HL-60 (cell line): ENCODE results near the gene ATXN8OS.

Experiments used
- POLR2AphosphoS5 ChIP-seq: IDR thresholded peaks from 2 replicates; pipeline ENCODE4 v1.6.1; 2012; ENCODE audit warnings: low read depth
- SPI1 ChIP-seq: IDR thresholded peaks from 2 replicates; pipeline ENCODE4 v1.6.1; 2012; ENCODE audit warnings: low read depth, mild to moderate bottlenecking, borderline replicate concordance
- TF ChIP-seq, protein P1 (sequence below): IDR thresholded peaks from 2 replicates; pipeline ENCODE4 v1.6.1; 2012; ENCODE audit warnings: low read depth; ENCODE audit not compliant: insufficient replicate concordance

DNA sequence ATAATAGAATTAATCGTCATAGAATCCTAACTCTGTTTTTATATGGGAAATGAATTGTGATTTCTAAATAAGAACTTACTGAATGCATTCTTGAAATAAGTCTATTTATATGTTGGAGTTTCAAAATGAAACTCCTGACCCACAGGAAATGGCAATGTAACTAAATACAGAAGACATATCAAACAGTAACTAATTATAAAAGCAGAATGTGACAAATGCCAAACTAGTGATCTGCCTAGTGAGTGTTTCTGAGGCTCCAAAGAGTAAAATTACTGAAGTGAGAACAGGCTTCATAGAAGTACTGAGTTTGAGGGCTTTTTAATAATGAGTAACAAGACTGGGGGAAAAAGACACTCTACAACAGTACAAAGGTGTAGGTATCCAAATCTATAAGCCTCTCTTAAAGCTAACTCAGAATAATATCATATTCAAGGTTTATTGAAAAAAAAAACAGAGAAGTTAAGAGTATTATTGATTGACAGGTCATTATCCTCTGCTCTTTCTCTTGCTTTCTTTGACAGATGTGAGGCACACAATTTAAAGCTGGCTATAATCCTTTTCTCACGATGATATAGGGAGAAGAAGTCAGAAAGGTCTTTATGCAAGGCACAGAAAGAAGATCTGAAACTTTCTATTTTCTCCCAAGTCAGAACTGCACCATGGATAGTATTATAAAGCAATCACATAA is 17.4 kb upstream of the ATXN8OS start:
- TF ChIP-seq POLR2AphosphoS5: no peak
- TF ChIP-seq, protein P1, sequence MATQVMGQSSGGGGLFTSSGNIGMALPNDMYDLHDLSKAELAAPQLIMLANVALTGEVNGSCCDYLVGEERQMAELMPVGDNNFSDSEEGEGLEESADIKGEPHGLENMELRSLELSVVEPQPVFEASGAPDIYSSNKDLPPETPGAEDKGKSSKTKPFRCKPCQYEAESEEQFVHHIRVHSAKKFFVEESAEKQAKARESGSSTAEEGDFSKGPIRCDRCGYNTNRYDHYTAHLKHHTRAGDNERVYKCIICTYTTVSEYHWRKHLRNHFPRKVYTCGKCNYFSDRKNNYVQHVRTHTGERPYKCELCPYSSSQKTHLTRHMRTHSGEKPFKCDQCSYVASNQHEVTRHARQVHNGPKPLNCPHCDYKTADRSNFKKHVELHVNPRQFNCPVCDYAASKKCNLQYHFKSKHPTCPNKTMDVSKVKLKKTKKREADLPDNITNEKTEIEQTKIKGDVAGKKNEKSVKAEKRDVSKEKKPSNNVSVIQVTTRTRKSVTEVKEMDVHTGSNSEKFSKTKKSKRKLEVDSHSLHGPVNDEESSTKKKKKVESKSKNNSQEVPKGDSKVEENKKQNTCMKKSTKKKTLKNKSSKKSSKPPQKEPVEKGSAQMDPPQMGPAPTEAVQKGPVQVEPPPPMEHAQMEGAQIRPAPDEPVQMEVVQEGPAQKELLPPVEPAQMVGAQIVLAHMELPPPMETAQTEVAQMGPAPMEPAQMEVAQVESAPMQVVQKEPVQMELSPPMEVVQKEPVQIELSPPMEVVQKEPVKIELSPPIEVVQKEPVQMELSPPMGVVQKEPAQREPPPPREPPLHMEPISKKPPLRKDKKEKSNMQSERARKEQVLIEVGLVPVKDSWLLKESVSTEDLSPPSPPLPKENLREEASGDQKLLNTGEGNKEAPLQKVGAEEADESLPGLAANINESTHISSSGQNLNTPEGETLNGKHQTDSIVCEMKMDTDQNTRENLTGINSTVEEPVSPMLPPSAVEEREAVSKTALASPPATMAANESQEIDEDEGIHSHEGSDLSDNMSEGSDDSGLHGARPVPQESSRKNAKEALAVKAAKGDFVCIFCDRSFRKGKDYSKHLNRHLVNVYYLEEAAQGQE: no peak
- TF ChIP-seq SPI1: no peak
